ENCODE data around the gene H1-8.

H1-8 gene

GRCh38 chr3:129534428-129535027 lies 8.4 kb upstream of the H1-8 start:
- H3K4me2 ChIP-seq (ENCODE audit: low read depth, low read length, poor library complexity, severe bottlenecking): no peak overlapping the region
- no peaks in the 10 kb centered on the region for H4K20me1 ChIP-seq (ENCODE audit: low read depth, low read length)
- H3F3A ChIP-seq (ENCODE audit: insufficient read depth): no peaks in the 10 kb centered on the region
- H2AFZ ChIP-seq (ENCODE audit: low read depth, low read length, severe bottlenecking): no peak overlapping the region
- no peak overlapping the region for H3K4me3 ChIP-seq (ENCODE audit: insufficient read depth, low read length, poor library complexity, severe bottlenecking)
- TF ChIP-seq CTCF (IDR thresholded peaks at IDR 0.05; ENCODE audit: insufficient read depth, low read length, poor library complexity, severe bottlenecking) (no peak), EZH2phosphoT487 (conservative IDR thresholded peaks at IDR 0.05; ENCODE audit: low read length) (no peak)
- no peaks in the 10 kb centered on the region for H3K79me2 ChIP-seq (ENCODE audit: insufficient read depth, low read length)
- H3K9me2 ChIP-seq (replicated peaks; ENCODE audit: insufficient read depth, low read length): no peaks in the 10 kb centered on the region
- H3K36me3 ChIP-seq (ENCODE audit: low read length): no peaks in the 10 kb centered on the region
- no peaks in the 10 kb centered on the region for H3K27me3 ChIP-seq (ENCODE audit: low read length)
- no peak overlapping the region for H3K9ac ChIP-seq (ENCODE audit: low read length)
- H3K9me3 ChIP-seq (ENCODE audit: insufficient read depth, low read length): no peaks in the 10 kb centered on the region
- H3K27ac ChIP-seq (ENCODE audit: low read depth, low read length): no peak overlapping the region

DNA sequence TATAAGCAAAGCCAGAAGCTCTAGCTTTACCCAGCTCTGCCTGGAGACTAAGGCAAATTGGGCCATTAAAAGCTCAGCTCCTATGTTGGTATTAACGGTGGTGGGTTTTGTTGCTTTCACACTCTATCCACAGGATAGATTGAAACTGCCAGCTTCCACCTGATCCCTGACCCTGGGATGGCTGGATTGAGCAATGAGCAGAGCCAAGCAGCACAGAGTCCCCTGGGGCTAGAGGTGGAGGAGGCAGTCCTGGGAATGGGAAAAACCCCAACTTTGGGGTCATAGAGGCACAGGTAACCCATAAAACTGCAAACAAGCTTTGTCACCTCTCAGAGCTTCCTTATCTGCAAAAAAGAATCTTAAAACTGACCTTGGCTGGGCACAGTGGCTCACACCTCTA lies 7.9 kb upstream of the H1-8 start:
- H3K27me3 ChIP-seq (ENCODE audit: low read length): no peaks in the 10 kb centered on the region
- TF ChIP-seq EZH2phosphoT487 (conservative IDR thresholded peaks at IDR 0.05; ENCODE audit: low read length) (no peak), CTCF (IDR thresholded peaks at IDR 0.05; ENCODE audit: insufficient read depth, low read length, poor library complexity, severe bottlenecking) (no peak)
- H3K4me3 ChIP-seq (ENCODE audit: insufficient read depth, low read length, poor library complexity, severe bottlenecking): no peak overlapping the region
- no peak overlapping the region for H3K27ac ChIP-seq (ENCODE audit: low read depth, low read length)
- H2AFZ ChIP-seq (ENCODE audit: low read depth, low read length, severe bottlenecking): no peak overlapping the region
- no peaks in the 10 kb centered on the region for H4K20me1 ChIP-seq (ENCODE audit: low read depth, low read length)
- no peaks in the 10 kb centered on the region for H3K9me2 ChIP-seq (replicated peaks; ENCODE audit: insufficient read depth, low read length)
- no peaks in the 10 kb centered on the region for H3K9me3 ChIP-seq (ENCODE audit: insufficient read depth, low read length)
- H3K36me3 ChIP-seq (ENCODE audit: low read length): no peaks in the 10 kb centered on the region
- H3K9ac ChIP-seq (ENCODE audit: low read length): no peak overlapping the region
- no peaks in the 10 kb centered on the region for H3F3A ChIP-seq (ENCODE audit: insufficient read depth)
- no peak overlapping the region for H3K4me2 ChIP-seq (ENCODE audit: low read depth, low read length, poor library complexity, severe bottlenecking)
- H3K79me2 ChIP-seq (ENCODE audit: insufficient read depth, low read length): no peaks in the 10 kb centered on the region

- no peak overlapping the region for H2AFZ ChIP-seq (ENCODE audit: low read depth, low read length, severe bottlenecking)
- TF ChIP-seq EZH2phosphoT487 (conservative IDR thresholded peaks at IDR 0.05; ENCODE audit: low read length) (no peak), CTCF (IDR thresholded peaks at IDR 0.05; ENCODE audit: insufficient read depth, low read length, poor library complexity, severe bottlenecking) (no peak)
These were observed 6.7 kb upstream of the H1-8 start for GRCh38 chr3:129536374-129536667.

More at GRCh38 chr3:129536374-129536667, 6.7 kb upstream of the H1-8 start:
- Histone ChIP-seq H3K36me3 (ENCODE audit: low read length) (no peaks in the 10 kb centered on the region), H3K9me3 (ENCODE audit: insufficient read depth, low read length) (no peaks in the 10 kb centered on the region), H3K9ac (ENCODE audit: low read length) (no peak overlapping the region), H3K27me3 (ENCODE audit: low read length) (no peaks in the 10 kb centered on the region), H4K20me1 (ENCODE audit: low read depth, low read length) (no peaks in the 10 kb centered on the region), H3K79me2 (ENCODE audit: insufficient read depth, low read length) (no peaks in the 10 kb centered on the region), H3K9me2 (replicated peaks; ENCODE audit: insufficient read depth, low read length) (no peaks in the 10 kb centered on the region), H3K27ac (ENCODE audit: low read depth, low read length) (no peak overlapping the region), H3K4me2 (ENCODE audit: low read depth, low read length, poor library complexity, severe bottlenecking) (no peak overlapping the region), H3F3A (ENCODE audit: insufficient read depth) (no peaks in the 10 kb centered on the region), H3K4me3 (ENCODE audit: insufficient read depth, low read length, poor library complexity, severe bottlenecking) (no peak overlapping the region)

Data from SU-DHL-6 (cell line).